IPS-20b (cell line): ENCODE data around the gene GALNT5.
"Not testable (repeated sequence)": the region's sequence is repeated elsewhere in the genome, so short reads cannot be mapped to it uniquely, and the experiment has no call there.

ENCODE experiments used
- H3K27ac ChIP-seq: one replicate; pipeline ENCODE4 v1.5.1; 2013; ENCODE audit warnings: low read length
- H3K27me3 ChIP-seq: 2 replicates; pipeline ENCODE4 v1.6.1; 2013; ENCODE audit warnings: mild to moderate bottlenecking, low read length, inconsistent platforms; ENCODE audit not compliant: insufficient read depth
- H3K36me3 ChIP-seq: 2 replicates; pipeline ENCODE4 v1.6.1; 2013; ENCODE audit warnings: low read depth, mild to moderate bottlenecking, inconsistent platforms, low read length, moderate library complexity; ENCODE audit not compliant: insufficient read depth
- H3K4me1 ChIP-seq: 2 replicates; pipeline ENCODE4 v1.6.1; 2013; ENCODE audit warnings: mild to moderate bottlenecking, control low read depth, inconsistent platforms, low read length, moderate library complexity; ENCODE audit not compliant: insufficient read depth
- H3K4me3 ChIP-seq: 2 replicates; pipeline ENCODE4 v1.5.1; 2013; ENCODE audit warnings: mild to moderate bottlenecking, low read length, inconsistent platforms
- H3K9ac ChIP-seq: 2 replicates; pipeline ENCODE4 v1.6.1; 2013; ENCODE audit warnings: low read depth, mild to moderate bottlenecking, inconsistent platforms, low read length, moderate library complexity
- H3K9me3 ChIP-seq: 2 replicates; pipeline ENCODE4 v1.6.1; 2013; ENCODE audit warnings: mild to moderate bottlenecking, low read depth, low read length, inconsistent platforms; ENCODE audit not compliant: insufficient read depth

The GALNT5 gene

DNA sequence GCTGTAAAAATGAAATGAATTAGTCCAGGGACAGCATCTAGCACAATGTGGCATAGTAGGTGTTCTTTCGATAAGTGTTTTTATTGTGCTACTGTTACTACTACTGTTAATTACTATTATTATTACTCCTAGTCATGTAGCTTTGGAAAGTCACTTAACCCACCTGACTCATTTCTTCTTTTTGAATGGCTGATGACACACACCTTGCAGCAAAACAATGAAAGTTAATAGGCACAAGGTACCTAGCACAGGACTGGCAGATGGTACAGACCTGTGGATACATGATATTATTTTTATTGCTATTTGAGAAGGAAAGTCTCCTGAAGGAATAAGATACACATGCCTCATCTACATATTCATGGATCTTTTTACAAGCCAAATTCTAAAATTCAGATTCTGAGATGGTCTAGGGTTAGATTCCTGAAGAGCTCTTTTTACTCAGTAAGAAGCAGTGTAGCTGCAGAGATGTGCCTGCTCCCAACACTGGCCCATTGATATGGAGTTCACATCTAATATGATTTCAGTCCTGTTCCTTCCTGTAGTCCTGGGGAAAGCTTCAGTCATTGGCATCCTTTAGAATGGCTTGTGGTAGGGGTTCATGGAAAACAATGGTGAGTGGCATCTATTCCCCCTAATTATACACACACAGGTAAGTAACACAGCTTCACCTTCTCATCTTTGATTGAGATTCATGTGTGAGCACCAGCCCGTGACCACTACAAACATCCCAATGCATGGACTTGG, 76.0 kb downstream of the GALNT5 start:
- no peak overlapping the region for H3K9ac ChIP-seq
- no peaks in the 10 kb centered on the region; the same call in 1 of the 2 replicates for H3K27me3 ChIP-seq
- H3K27ac ChIP-seq = no peak overlapping the region
- H3K4me1 ChIP-seq = no peaks in the 10 kb centered on the region
- no peak overlapping the region for H3K4me3 ChIP-seq
- no peaks in the 10 kb centered on the region for H3K36me3 ChIP-seq
- H3K9me3 ChIP-seq = no peaks in the 10 kb centered on the region

DNA sequence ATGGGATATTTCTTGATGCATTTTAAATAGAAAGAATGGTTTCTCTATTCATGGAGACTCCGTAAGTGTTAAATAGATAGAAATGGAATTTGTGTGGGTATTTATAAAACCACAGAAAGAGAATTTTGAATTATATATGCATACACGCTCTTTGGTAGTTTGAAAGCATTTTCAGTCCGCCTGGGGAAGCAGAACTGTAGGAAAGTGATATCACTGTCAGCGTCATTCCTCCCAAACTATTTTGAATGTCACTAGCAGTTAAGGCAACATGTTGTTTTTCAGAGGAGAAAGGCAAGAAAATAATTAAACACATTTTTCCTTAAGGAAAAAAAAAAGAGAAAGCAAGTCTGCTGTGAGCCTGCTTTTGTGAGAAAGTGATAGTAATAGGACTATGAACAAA, 76.8 kb downstream of the GALNT5 start:
- H3K27me3 ChIP-seq = no peaks in the 10 kb centered on the region; the same call in 1 of the 2 replicates
- H3K9me3 ChIP-seq = no peaks in the 10 kb centered on the region
- no peak overlapping the region for H3K9ac ChIP-seq
- peaks cover 3% of the 10 kb centered on the region; the same call in 1 of the 2 replicates for H3K4me1 ChIP-seq
- no peak overlapping the region for H3K4me3 ChIP-seq
- no peaks in the 10 kb centered on the region for H3K36me3 ChIP-seq
- H3K27ac ChIP-seq = no peak overlapping the region

DNA sequence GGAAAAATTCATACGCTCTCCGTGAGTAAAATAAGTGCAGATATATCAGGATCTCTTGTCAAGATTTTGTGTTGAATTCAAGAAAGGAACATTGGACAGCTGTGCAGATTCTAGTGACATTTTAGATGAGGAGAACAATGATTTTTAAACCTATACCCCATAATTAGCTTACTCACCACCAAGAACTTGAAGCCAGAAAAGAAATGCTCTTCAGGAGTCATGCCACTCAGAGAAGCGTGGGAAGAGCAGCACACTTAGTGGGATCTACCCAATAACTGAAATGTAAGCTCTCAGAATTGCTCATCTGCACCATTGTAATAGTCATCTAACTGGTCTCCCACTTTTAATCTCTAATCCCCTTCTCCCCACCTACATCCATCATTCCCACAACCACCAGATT, 77.3 kb downstream of the GALNT5 start:
- Histone ChIP-seq H3K4me3 (no peak overlapping the region), H3K4me1 (peaks cover 8% of the 10 kb centered on the region; the same call in 1 of the 2 replicates), H3K27ac (no peak overlapping the region), H3K9me3 (no peaks in the 10 kb centered on the region), H3K9ac (no peak overlapping the region), H3K36me3 (no peaks in the 10 kb centered on the region), H3K27me3 (no peaks in the 10 kb centered on the region; the same call in 1 of the 2 replicates)

DNA sequence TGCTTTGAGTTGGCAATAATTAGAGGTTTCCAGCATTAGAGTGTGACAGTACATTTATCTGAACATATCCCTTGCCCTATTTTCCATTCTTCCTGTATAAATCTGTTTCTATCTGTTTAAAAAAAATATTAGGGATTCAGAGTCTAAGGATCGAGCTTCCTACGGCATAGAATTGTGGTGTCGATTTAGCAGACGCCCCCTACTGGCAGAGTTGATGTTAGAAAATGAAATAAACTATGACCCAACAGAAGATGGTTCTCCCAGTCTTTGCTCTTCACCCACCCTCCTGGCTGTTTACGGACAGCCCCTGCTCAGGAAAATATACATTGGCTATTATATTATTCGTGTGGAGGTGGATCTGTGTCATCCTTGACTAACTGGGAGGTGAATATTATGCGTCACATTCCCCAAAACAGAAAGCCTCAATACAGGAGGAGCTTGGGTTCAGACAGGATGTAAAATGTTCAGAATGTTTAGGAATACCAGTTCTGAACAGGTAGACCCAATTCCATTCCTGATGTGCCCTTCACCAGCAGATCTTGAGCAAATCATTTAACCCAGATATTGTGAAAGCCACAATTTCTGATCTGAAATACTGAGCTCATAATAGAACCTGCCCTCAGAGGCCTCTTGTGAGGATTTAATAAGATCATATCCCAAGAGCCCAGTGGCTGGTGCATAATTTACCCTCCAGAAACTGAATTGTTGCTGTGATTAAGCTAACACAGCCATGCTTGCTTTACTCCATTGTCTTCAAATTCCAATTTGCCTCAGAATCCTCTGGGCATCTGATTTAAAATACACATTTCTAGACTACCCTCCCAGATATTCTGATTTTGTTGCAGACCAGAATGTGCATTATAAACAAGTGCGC, 78.9 kb downstream of the GALNT5 start:
- Histone ChIP-seq H3K9me3 (no peaks in the 10 kb centered on the region), H3K4me1 (peaks cover 11% of the 10 kb centered on the region; the same call in 1 of the 2 replicates), H3K27me3 (no peaks in the 10 kb centered on the region), H3K9ac (no peak overlapping the region), H3K27ac (no peak overlapping the region), H3K4me3 (no peak overlapping the region), H3K36me3 (no peaks in the 10 kb centered on the region)

DNA sequence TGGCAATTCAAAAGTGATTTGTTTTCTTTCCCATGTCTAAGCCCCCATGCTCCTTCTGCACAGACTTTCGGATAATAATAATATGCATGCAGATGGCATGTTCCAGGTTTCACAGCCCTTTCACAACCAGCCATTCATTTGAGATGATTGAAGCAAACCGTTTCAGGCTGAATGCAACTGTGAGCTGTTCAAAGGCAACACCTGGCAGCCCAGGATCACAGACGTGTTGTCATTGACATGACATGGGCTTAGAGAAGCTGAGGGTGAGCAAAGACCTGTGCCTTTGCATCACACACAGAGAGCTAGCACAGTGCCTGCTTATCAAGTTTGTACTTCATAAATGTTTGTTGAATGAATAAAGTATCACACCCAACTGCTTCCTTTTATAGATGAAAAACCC, 80.5 kb downstream of the GALNT5 start:
- peaks cover 11% of the 10 kb centered on the region; the same call in 1 of the 2 replicates for H3K4me1 ChIP-seq
- H3K4me3 ChIP-seq = no peak overlapping the region
- no peak overlapping the region for H3K9ac ChIP-seq
- no peaks in the 10 kb centered on the region for H3K36me3 ChIP-seq
- H3K27ac ChIP-seq = no peak overlapping the region
- no peaks in the 10 kb centered on the region for H3K27me3 ChIP-seq
- peaks cover 7% of the 10 kb centered on the region; the same call in 1 of the 2 replicates for H3K9me3 ChIP-seq

DNA sequence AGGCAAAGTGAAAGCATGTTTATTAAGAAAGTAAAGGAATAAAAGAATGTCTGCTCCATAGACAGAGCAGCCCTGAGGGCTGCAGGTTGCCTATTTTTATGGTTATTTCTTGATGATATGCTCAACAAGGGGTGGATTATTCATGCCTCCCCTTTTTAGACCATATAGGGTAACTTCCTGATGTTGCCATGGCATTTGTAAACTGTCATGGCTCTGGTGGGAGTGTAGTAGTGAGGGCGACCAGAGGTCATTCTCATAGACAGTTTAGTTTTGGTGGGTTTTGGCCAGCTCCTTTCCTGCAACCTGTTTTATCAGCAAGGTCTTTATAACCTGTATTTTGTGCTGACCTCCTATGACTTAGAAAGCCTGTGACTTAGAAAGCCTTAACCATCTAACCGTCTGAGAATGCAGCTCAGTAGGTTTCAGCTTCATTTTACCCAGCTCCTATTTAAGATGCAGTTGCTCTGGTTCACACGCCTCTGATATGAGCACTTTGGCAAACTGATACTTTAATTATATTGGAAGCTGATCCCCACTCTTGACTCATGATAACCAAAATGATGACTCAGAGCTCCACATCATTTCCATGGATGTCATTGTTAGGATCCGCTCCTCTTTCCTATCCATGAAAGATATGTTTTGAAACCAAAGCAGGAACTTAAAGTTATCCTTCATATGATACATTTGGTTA, 82.6 kb downstream of the GALNT5 start:
- H3K36me3 ChIP-seq = no peaks in the 10 kb centered on the region
- H3K9me3 ChIP-seq = peaks cover 26% of the 10 kb centered on the region; the same call in 1 of the 2 replicates
- H3K27me3 ChIP-seq = no peaks in the 10 kb centered on the region
- no peak overlapping the region for H3K27ac ChIP-seq
- no peak overlapping the region for H3K9ac ChIP-seq
- H3K4me3 ChIP-seq = peak overlapping the region; percentile 21; the same call in 1 of the 2 replicates
- peaks cover 11% of the 10 kb centered on the region; the same call in 1 of the 2 replicates for H3K4me1 ChIP-seq

DNA sequence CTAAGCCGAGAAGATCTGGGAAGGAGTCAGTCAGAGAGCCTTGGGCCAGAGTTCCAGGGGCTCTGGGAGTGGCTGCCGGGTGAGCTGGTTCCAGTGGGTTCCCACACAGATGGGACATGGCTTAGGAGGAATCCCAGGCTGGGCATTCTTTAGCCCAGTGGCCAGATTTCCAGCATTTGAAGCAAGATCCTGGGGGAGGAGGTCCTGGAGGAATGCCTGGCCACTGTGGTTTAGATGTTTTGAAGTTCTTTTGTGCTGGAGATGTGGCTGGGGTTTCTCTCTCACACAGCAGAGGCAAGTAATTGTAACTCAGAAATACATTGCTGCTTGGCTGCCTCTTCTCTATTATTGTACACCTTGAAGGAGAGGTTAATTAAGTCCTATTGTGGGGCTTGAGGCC, 83.9 kb downstream of the GALNT5 start:
- H3K4me3 ChIP-seq, H3K27me3 ChIP-seq, H3K9ac ChIP-seq, H3K36me3 ChIP-seq, H3K27ac ChIP-seq: not testable (repeated sequence)
- Histone ChIP-seq H3K4me1 (peaks cover 17% of the 10 kb centered on the region; the same call in 1 of the 2 replicates), H3K9me3 (peaks cover 31% of the 10 kb centered on the region; the same call in 1 of the 2 replicates)

DNA sequence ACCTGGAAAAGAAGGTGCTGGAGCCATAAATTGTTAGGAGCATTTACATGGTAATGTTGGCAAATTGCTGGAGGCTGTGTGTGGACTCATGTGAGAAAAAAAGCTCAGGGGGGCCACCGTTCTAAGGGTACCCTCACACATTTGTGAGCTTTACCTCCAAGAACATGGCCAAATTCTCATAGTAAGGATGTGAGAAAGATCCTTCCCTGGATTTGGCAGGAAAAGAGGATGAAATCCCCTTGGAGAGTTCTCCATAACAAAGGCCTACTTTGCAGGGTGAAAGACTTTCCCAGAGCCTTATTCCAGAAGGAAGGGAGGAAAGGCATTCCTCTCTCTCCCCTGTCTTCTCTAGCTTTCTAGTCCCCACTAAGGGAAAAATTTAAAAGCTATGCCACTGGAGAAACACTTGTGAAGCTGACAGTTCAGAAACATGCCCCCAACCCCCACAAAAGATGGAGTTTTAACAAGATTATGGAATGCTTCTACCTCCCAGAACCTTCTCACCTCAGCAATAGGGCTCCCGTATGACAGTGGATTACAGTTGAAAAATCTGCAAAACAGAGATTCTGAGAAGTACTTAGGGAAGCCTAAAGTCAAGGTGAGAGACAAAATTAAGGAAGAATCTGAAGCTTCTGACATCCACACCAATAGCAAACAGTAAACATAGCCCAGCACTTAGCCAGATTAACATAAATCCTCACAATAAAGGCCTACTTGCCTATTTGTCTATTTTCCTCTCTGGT, 88.3 kb downstream of the GALNT5 start:
- Histone ChIP-seq H3K9ac (peak overlapping the region; percentile 2; the same call in 1 of the 2 replicates), H3K27ac (no peak overlapping the region), H3K9me3 (peaks cover 31% of the 10 kb centered on the region; the same call in 1 of the 2 replicates), H3K4me1 (peaks cover 9% of the 10 kb centered on the region; the same call in 1 of the 2 replicates), H3K27me3 (no peaks in the 10 kb centered on the region), H3K4me3 (peak overlapping the region; percentile 5; the same call in 1 of the 2 replicates), H3K36me3 (no peaks in the 10 kb centered on the region)

DNA sequence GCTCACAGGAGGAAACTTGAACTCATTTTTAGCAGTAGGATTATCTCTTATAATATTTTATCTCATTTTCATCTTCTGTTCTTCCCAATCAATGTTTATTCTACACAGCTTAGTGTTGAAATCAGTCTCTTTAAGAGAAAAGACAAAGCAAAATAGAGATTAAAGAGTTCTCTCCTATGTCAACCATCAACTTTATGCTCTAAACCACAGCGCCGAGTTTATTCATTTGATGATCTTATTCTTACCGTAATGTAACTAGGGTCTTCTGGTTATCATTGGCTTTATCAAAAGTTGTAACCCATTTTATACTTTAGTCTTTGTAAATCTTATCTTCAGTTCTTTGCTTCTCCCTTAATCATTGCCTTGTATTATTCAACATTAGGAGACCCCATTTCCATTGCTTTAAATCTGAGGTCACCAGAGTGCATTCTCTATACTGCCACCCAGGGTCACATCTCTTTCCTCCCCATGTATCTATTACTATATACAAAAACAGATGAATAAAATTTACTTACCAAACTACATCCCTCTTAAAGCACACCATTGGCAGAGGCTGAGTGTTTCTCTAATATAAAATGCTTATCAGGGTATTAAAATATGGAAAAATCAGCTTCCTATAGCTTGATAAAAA, 90.9 kb downstream of the GALNT5 start:
- peaks cover 22% of the 10 kb centered on the region; the same call in 1 of the 2 replicates for H3K9me3 ChIP-seq
- H3K27ac ChIP-seq = no peak overlapping the region
- no peaks in the 10 kb centered on the region for H3K36me3 ChIP-seq
- H3K4me3 ChIP-seq = no peak overlapping the region
- peaks cover 9% of the 10 kb centered on the region; the same call in 1 of the 2 replicates for H3K4me1 ChIP-seq
- no peaks in the 10 kb centered on the region for H3K27me3 ChIP-seq
- no peak overlapping the region for H3K9ac ChIP-seq

DNA sequence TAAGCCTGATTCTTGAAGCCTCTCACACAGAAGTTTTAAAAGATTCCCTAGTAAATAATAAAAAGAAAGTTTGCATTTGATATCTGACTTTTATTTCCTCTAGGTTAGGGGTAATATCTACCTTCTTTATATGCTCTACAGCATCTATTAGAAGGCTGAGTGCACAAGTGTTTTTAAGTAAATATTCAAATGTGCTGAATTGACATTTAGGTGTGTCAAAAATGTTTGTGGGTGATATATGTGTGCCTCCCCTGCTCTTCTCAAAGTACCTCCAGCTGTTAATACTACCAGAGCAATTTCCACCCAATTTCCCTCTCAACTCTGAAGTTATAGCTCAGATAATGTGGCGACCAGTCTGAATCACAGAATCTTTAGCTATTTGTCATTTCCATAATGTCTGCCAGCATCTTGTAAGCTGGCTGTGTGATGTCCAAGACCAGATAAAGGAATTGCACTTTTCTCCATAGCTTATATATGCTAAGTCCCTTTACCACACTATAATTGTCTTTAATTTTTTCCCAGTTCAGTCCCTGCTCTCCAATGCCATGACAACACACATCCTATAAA, 92.5 kb downstream of the GALNT5 start:
- Histone ChIP-seq H3K4me1 (peaks cover 9% of the 10 kb centered on the region; the same call in 1 of the 2 replicates), H3K27ac (no peak overlapping the region), H3K4me3 (no peak overlapping the region), H3K9me3 (peaks cover 6% of the 10 kb centered on the region; the same call in 1 of the 2 replicates), H3K27me3 (no peaks in the 10 kb centered on the region), H3K9ac (no peak overlapping the region), H3K36me3 (no peaks in the 10 kb centered on the region)
